ENCODE data around the gene PMM2.

PMM2 gene

DNA sequence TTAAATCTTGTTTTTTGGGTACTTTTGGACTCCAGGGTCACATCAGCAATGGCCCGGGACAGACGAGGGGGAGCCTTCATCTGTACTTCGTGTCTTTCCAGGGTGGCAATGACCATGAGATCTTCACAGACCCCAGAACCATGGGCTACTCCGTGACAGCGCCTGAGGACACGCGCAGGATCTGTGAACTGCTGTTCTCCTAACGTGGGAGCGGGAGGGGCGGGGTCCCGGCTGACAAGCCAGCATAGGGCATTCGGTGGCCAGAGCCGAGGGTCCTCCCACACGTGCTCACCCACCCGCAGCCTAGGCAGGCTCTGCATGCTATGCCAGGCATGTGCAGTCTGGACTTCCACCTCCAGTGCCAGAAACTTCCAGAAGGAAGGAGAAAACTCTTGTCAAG, 50.0 kb downstream of the PMM2 start:
- H3K4me3 ChIP-seq (ENCODE audit: low read depth, low read length), result no peak overlapping the region
- TF ChIP-seq, protein P1, sequence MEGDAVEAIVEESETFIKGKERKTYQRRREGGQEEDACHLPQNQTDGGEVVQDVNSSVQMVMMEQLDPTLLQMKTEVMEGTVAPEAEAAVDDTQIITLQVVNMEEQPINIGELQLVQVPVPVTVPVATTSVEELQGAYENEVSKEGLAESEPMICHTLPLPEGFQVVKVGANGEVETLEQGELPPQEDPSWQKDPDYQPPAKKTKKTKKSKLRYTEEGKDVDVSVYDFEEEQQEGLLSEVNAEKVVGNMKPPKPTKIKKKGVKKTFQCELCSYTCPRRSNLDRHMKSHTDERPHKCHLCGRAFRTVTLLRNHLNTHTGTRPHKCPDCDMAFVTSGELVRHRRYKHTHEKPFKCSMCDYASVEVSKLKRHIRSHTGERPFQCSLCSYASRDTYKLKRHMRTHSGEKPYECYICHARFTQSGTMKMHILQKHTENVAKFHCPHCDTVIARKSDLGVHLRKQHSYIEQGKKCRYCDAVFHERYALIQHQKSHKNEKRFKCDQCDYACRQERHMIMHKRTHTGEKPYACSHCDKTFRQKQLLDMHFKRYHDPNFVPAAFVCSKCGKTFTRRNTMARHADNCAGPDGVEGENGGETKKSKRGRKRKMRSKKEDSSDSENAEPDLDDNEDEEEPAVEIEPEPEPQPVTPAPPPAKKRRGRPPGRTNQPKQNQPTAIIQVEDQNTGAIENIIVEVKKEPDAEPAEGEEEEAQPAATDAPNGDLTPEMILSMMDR (IDR thresholded peaks at IDR 0.05; ENCODE audit: borderline replicate concordance, insufficient read depth, low read depth, low read length), result no peak

DNA sequence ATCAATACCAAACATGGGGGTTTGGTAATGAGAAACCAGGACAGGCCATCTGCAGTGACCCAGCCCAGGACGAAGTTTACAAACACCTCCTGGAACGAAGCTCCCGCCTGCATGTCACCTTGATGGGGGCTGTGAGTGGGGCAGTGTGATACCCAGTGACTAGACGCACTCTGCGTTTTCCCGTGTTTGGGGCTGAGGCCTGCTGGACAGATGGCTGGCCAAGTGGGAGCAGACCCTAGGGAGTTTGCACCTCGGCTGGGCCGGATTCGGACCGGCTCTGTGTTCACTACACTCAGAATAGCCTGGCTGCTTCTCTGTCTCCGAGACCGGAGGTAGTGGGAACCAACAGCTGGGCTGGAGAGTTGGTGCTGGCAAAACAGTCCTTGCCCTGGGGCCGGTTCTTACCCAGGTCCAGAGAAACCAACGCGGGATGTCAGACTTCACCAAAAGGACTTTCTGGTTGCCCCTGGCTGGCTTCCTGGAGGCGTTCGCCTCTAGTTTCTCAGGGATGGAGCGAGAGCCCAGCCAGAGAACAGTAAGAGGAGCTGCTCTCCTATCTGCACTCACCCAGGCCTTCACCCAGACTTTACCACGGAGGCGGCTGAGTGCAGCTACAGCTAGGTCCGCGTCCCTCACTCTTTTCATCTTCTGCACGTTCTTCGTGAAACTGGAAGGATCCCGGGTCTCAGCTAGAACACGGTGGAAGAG, 50.7 kb downstream of the PMM2 start:
- TF ChIP-seq, protein P1 (IDR thresholded peaks at IDR 0.05; ENCODE audit: borderline replicate concordance, insufficient read depth, low read depth, low read length), result no peak

DNA sequence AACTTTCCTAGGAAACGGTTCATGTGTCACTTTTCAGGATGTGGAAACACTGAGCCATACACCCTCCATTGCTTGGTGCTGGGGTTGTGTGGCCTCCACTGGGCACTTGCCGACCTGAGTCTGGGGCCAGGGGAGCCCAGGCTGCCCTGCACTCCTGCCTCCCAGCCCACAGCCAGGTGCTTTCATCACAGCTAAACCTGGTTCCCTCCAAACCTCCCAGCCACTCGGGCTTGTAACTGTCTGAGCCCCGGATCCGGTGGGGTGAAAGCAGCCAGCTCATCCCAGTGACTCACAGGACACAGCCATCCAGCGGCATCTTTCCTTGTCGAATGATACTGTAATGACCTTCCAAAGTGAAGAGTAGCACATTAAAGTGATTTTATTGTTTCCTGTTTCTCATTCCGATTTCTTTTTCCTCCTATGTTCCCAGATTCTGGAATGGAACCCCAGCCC, 51.3 kb downstream of the PMM2 start:
- TF ChIP-seq, protein P1 (IDR thresholded peaks at IDR 0.05; ENCODE audit: borderline replicate concordance, insufficient read depth, low read depth, low read length), result no peak
- no peak overlapping the region for H3K4me3 ChIP-seq (ENCODE audit: low read depth, low read length)

More for the DNA sequence above, 50.7 kb downstream of the PMM2 start:
- no peak overlapping the region for H3K4me3 ChIP-seq (ENCODE audit: low read depth, low read length)

DNA sequence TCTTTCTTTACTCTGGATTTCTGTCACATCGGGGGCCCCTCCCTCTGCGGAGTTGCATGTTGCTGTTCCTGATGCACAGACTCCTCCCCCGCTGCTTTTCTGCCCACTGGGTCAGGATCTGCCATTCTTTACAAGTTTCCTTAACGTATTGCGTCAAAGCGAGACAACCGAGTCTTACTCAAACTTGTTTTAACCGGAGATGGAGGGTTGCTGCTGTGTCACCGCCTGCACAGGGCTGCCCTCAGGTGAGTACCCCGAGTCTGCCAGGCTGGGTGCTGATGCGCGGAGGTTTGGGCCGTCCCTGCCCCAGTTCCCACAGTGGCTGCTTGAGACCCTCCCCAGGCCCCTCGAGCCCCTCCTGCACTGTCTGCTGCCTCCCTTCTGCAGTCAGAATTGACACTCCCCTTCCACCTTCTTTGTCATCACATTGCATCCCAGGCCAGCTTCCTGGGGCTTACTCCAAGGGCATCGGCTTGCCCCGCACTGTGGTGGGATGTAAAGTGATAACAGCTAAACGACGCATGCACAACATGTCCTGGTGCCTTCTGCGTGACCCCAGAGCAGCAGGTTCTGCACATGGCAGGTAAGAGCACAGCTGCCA, 51.9 kb downstream of the PMM2 start:
- TF ChIP-seq, protein P1 (IDR thresholded peaks at IDR 0.05; ENCODE audit: borderline replicate concordance, insufficient read depth, low read depth, low read length), result no peak

DNA sequence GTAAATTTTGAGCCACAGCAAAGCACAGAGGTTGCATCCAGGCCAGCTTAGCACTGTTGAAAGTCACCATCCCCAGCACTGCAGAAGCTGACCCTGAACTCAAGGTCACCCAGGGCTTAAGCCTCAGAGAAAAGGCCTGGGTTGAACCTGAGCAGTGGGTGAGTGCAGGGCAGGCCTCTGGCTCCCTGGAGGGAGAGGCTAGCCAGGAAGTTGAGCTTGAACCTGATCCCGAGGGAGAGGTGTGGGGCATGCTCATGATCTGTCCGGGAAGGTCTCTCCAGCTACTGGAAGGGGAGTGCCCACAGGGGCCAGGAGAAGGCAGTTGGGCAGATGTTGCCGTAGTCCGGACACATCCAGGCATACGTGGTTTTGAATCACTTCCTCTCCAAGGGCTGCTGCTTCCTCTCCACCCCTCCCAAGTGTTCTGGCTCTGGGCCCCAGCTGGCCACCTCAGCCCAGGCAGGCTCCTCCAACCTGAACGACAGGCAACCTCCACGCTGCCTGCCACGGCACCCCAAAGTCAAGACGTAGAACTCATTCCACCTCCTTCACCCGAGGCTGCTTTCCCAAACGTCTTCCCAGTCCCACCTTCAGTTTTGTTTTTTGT, 52.7 kb downstream of the PMM2 start:
- no peak overlapping the region for H3K4me3 ChIP-seq (ENCODE audit: low read depth, low read length)
- TF ChIP-seq, protein P1 (IDR thresholded peaks at IDR 0.05; ENCODE audit: borderline replicate concordance, insufficient read depth, low read depth, low read length), result no peak

More for the DNA sequence above, 51.9 kb downstream of the PMM2 start:
- H3K4me3 ChIP-seq (ENCODE audit: low read depth, low read length), result no peak overlapping the region

DNA sequence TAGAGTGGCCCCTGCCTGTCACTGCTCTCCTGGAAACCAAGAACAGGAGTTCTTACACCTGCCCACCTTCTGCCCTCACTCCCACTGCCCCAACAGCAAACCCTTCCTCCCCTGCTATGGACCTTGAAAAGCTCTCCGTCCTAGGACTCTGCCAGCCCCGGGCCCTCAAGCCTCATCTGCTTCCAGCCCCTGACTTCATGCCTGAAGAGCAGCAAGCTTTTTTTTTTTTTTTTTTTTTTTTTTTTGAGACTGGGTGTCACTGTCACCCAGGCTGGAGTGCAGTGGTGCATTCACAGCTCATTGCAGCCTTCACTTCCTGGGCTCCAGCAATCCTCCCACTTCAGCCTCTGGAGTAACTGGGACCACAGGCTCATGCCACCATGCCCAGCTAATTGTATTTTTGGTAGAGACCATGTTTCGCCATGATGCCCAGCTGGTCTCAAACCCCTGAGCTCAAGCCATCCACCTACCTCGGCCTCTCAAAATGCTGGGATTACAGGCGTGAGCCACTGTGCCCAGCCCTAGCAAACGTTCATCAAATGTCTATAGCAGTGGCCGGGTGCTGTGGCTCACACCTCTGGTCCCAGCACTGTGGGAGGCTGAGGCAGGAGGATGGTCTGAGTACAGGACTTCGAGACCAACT, 54.2 kb downstream of the PMM2 start:
- no peak overlapping the region for H3K4me3 ChIP-seq (ENCODE audit: low read depth, low read length)
- TF ChIP-seq, protein P1 (IDR thresholded peaks at IDR 0.05; ENCODE audit: borderline replicate concordance, insufficient read depth, low read depth, low read length), result no peak
